OCI-LY1 (cell line): Measurements from ENCODE around the gene RNASE2.

Source experiments
- CTCF ChIP-seq: fragments of 200-600 bp; sonication (generic), shearing (Covaris generic); IDR thresholded peaks from 2 replicates; pipeline ENCODE4 v1.5.1; 2017; ENCODE audit warnings: mild to moderate bottlenecking, antibody characterized with exemption, low read length, moderate library complexity, mixed read lengths
- EZH2 ChIP-seq: fragments of 200-600 bp; sonication (generic), shearing (Covaris generic); IDR thresholded peaks from 2 replicates; pipeline ENCODE4 v1.8.0; 2017; ENCODE audit warnings: borderline replicate concordance, mixed run types, mild to moderate bottlenecking, antibody characterized with exemption, low read length, moderate library complexity, mixed read lengths

- TF ChIP-seq EZH2 (no peak), CTCF (no peak)
These were observed 45.9 kb downstream of the RNASE2 start for GRCh38 chr14:21001218-21001617.
